IMR-90 (cell line): ENCODE results near the gene MYO5A. TPM values are rescaled to one million over a fixed set of nuclear protein-coding genes. Genes with fewer than 3 reads are reported as not detected.

Source experiments
- ATAC-seq: fragments of 200-7000 bp; cut with Tn5 transposase; 2 replicates; pipeline ENCODE4 v1.9.1; 2020; ENCODE audit warnings: low read depth, mild to moderate bottlenecking, moderate library complexity
- BruUV-seq: library from RNA; stranded (reverse); fragments of 400-500 nt; replicated peaks from 2 replicates; lab custom pipeline; 2021; lab: Mats Ljungman, UMichigan
- CTCF ChIA-PET: fragments of 300-600 bp; formaldehyde crosslinking; extraction: SDS; loops from one replicate; lab custom pipeline; 2021; ENCODE audit warnings: antibody characterized with exemption; lab: Yijun Ruan, JAX
- POLR2A ChIA-PET: fragments of 300-600 bp; sonication (Branson Sonifier 250); formaldehyde crosslinking; loops from one replicate; lab custom pipeline; 2022; ENCODE audit warnings: antibody characterized with exemption; ENCODE audit not compliant: unreplicated experiment; lab: Charles Lee
- DNase-seq: peaks from one replicate; pipeline ENCODE4 v3.0.0; 2013
- H2AFZ ChIP-seq: replicated peaks from 2 replicates; pipeline ENCODE3; 2013; ENCODE audit warnings: low read length, mild to moderate bottlenecking; ENCODE audit not compliant: poor library complexity
- H2AK5ac ChIP-seq: 2 replicates; pipeline ENCODE4 v1.6.1; 2013; ENCODE audit warnings: low read depth, low read length, inconsistent platforms
- H2AK9ac ChIP-seq: replicated peaks from 2 replicates; pipeline ENCODE3; 2013; ENCODE audit warnings: mild to moderate bottlenecking, low read depth, low read length, moderate library complexity; ENCODE audit not compliant: poor library complexity
- H2BK120ac ChIP-seq: 2 replicates; pipeline ENCODE4 v1.6.1; 2013; ENCODE audit warnings: low read depth, low read length, inconsistent platforms
- H2BK15ac ChIP-seq: 3 replicates; pipeline ENCODE4 v1.6.1; 2013; ENCODE audit warnings: low read depth, low read length, inconsistent platforms
- H2BK20ac ChIP-seq: 2 replicates; pipeline ENCODE4 v1.6.1; 2013; ENCODE audit warnings: low read depth, mild to moderate bottlenecking, inconsistent platforms, low read length, moderate library complexity
- H2BK5ac ChIP-seq: 2 replicates; pipeline ENCODE4 v1.6.1; 2013; ENCODE audit warnings: mild to moderate bottlenecking, low read depth, low read length, inconsistent platforms; ENCODE audit not compliant: poor library complexity, severe bottlenecking
- H3K14ac ChIP-seq: replicated peaks from 2 replicates; pipeline ENCODE4 v1.6.1; 2013; ENCODE audit warnings: low read depth, low read length, inconsistent platforms
- H3K18ac ChIP-seq: 2 replicates; pipeline ENCODE4 v1.6.1; 2013; ENCODE audit warnings: low read depth, low read length, control low read depth
- H3K23ac ChIP-seq: 2 replicates; pipeline ENCODE4 v1.6.1; 2013; ENCODE audit warnings: low read depth, low read length, inconsistent platforms
- H3K27ac ChIP-seq: 2 replicates; pipeline ENCODE4 v1.5.1; 2013; ENCODE audit warnings: mild to moderate bottlenecking, control low read depth, low read length; ENCODE audit not compliant: insufficient read depth
- H3K27me3 ChIP-seq: 2 replicates; pipeline ENCODE4 v1.6.1; 2013; ENCODE audit warnings: low read length; ENCODE audit not compliant: control insufficient read depth, insufficient read depth
- H3K36me3 ChIP-seq: 2 replicates; pipeline ENCODE4 v1.6.1; 2013; ENCODE audit warnings: low read length, mixed read lengths; ENCODE audit not compliant: control insufficient read depth, insufficient read depth
- H3K4ac ChIP-seq: 2 replicates; pipeline ENCODE4 v1.6.1; 2013; ENCODE audit warnings: low read depth, low read length, inconsistent platforms
- H3K4me1 ChIP-seq: 2 replicates; pipeline ENCODE4 v1.6.1; 2013; ENCODE audit warnings: low read length, mixed read lengths; ENCODE audit not compliant: control insufficient read depth, insufficient read depth
- H3K4me2 ChIP-seq: 2 replicates; pipeline ENCODE4 v1.6.1; 2013; ENCODE audit warnings: low read depth, mild to moderate bottlenecking, control low read depth, low read length, moderate library complexity
- H3K4me3 ChIP-seq: 2 replicates; pipeline ENCODE4 v1.5.1; 2013; ENCODE audit warnings: low read depth, mild to moderate bottlenecking, control low read depth, low read length, moderate library complexity; ENCODE audit not compliant: insufficient read depth
- H3K56ac ChIP-seq: 2 replicates; pipeline ENCODE4 v1.6.1; 2013; ENCODE audit warnings: low read length, inconsistent platforms; ENCODE audit not compliant: insufficient read depth; ENCODE audit errors: extremely low read depth
- H3K79me1 ChIP-seq, 2 experiments: 2 replicates each; pipeline ENCODE4 v1.6.1; 2013; ENCODE audit warnings: low read length in 2 of 2, inconsistent platforms in 1 of 2, low read depth in 1 of 2
- H3K9ac ChIP-seq: 2 replicates; pipeline ENCODE4 v1.6.1; 2013; ENCODE audit warnings: low read depth, low read length, control low read depth
- H3K9me1 ChIP-seq: 2 replicates; pipeline ENCODE4 v1.6.1; 2013; ENCODE audit warnings: low read length, inconsistent platforms; ENCODE audit not compliant: insufficient read depth
- H3K9me3 ChIP-seq: 2 replicates; pipeline ENCODE4 v1.6.1; 2013; ENCODE audit warnings: low read length; ENCODE audit not compliant: control insufficient read depth, insufficient read depth
- H4K20me1 ChIP-seq: 2 replicates; pipeline ENCODE4 v1.6.1; 2013; ENCODE audit warnings: low read length, inconsistent platforms; ENCODE audit not compliant: insufficient read depth
- H4K5ac ChIP-seq: 2 replicates; pipeline ENCODE4 v1.6.1; 2013; ENCODE audit warnings: mild to moderate bottlenecking, low read depth, low read length, control low read depth
- H4K8ac ChIP-seq, 2 experiments: 2 replicates each; pipeline ENCODE4 v1.6.1; 2013; ENCODE audit warnings: low read depth in 2 of 2, low read length in 2 of 2, control low read depth in 1 of 2, inconsistent platforms in 1 of 2
- H4K91ac ChIP-seq: 2 replicates; pipeline ENCODE4 v1.6.1; 2013; ENCODE audit warnings: low read depth, low read length, inconsistent platforms; ENCODE audit not compliant: insufficient read depth
- BHLHE40 ChIP-seq: fragments of 150-350 bp; IDR thresholded peaks from 2 replicates; pipeline ENCODE4 v1.6.1; 2016; ENCODE audit warnings: mild to moderate bottlenecking, low read depth, low read length
- CEBPB ChIP-seq: IDR thresholded peaks from 2 replicates; pipeline ENCODE4 v1.6.1; 2012; ENCODE audit warnings: low read depth, low read length, improper control_type of control experiment
- CHD1 ChIP-seq: IDR thresholded peaks from 2 replicates; pipeline ENCODE4 v1.6.1; 2012; ENCODE audit warnings: low read depth, low read length, improper control_type of control experiment
- CTCF ChIP-seq: conservative IDR thresholded peaks from 2 replicates; pipeline ENCODE4 v1.5.1; 2012; ENCODE audit warnings: mild to moderate bottlenecking, low read depth, low read length, improper control_type of control experiment
- ELK1 ChIP-seq: fragments of 150-350 bp; IDR thresholded peaks from 2 replicates; pipeline ENCODE4 v1.6.1; 2016; ENCODE audit warnings: low read depth, mild to moderate bottlenecking, low read length, moderate library complexity, borderline replicate concordance
- FOS ChIP-seq: fragments of 150-350 bp; IDR thresholded peaks from 2 replicates; pipeline ENCODE4 v1.6.1; 2016; ENCODE audit warnings: low read depth, low read length
- MAFK ChIP-seq: IDR thresholded peaks from 2 replicates; pipeline ENCODE4 v1.6.1; 2012; ENCODE audit warnings: low read depth, low read length, improper control_type of control experiment
- MAZ ChIP-seq: IDR thresholded peaks from 2 replicates; pipeline ENCODE4 v1.6.1; 2012; ENCODE audit warnings: low read depth, mild to moderate bottlenecking, low read length, improper control_type of control experiment, moderate library complexity, borderline replicate concordance
- MXI1 ChIP-seq: IDR thresholded peaks from 2 replicates; pipeline ENCODE4 v1.6.1; 2012; ENCODE audit warnings: low read depth, mild to moderate bottlenecking, low read length, moderate library complexity, borderline replicate concordance
- NFE2L2 ChIP-seq: fragments of 150-350 bp; IDR thresholded peaks from 2 replicates; pipeline ENCODE4 v1.6.1; 2016; ENCODE audit warnings: low read depth, mild to moderate bottlenecking, low read length
- RAD21 ChIP-seq: IDR thresholded peaks from 2 replicates; pipeline ENCODE4 v1.6.1; 2012; ENCODE audit warnings: low read length, improper control_type of control experiment
- RCOR1 ChIP-seq: IDR thresholded peaks from 2 replicates; pipeline ENCODE4 v1.6.1; 2012; ENCODE audit warnings: mild to moderate bottlenecking, low read length, improper control_type of control experiment; ENCODE audit not compliant: insufficient replicate concordance
- RFX5 ChIP-seq: IDR thresholded peaks from 2 replicates; pipeline ENCODE4 v1.8.0; 2012; ENCODE audit warnings: low read depth, mild to moderate bottlenecking, low read length, moderate library complexity
- SMC3 ChIP-seq: fragments of 150-350 bp; IDR thresholded peaks from 2 replicates; pipeline ENCODE4 v1.6.1; 2016; ENCODE audit warnings: low read depth, mild to moderate bottlenecking, antibody characterized with exemption, low read length, moderate library complexity
- USF2 ChIP-seq: fragments of 150-350 bp; IDR thresholded peaks from 2 replicates; pipeline ENCODE4 v1.6.1; 2017; ENCODE audit warnings: mild to moderate bottlenecking, antibody characterized with exemption, low read length, low read depth
- WGBS, 2 experiments: methylation state at CpG; one replicate each; pipeline versions ENCODE4 v1.1.5 to v1.1.7; 2013; ENCODE audit warnings: missing lambda C conversion rate in 2 of 2; ENCODE audit not compliant: insufficient read length in 1 of 2; ENCODE audit errors: extremely low coverage in 2 of 2; 5-methylcytosine and 5-hydroxymethylcytosine counted together
- dilution Hi-C: fragments of 300-500 bp; cut with HindIII; formaldehyde crosslinking; loops from one replicate; pipeline ENCODE4 v1.14.3; 2018; ENCODE audit warnings: low sequenced_read_pairs; ENCODE audit not compliant: unreplicated experiment
- in situ Hi-C: fragments of 300-500 bp; cut with MboI; formaldehyde crosslinking; loops from 3 replicates; pipeline ENCODE4 v1.14.3; 2019; ENCODE audit warnings: low sequenced_read_pairs, inconsistent platforms, mixed read lengths
- intact Hi-C: fragments of 100-400 bp; cut with micrococcal nuclease; formaldehyde crosslinking; loops from 2 replicates; pipeline ENCODE4 v1.10.0; 2022
- polyA plus RNA-seq, 3 experiments: library from polyadenylated mRNA; depleted of rRNA; stranded (reverse); fragments of >200 nt; gene quantifications; 2 replicates each; pipeline ENCODE4 v1.2.3, GENCODE V29; 2012; ENCODE audit warnings: low replicate concordance in 1 of 3
- total RNA-seq: library from RNA; depleted of rRNA; stranded (reverse); fragments of >200 nt; gene quantifications from 2 replicates; pipeline ENCODE4 v1.2.3, GENCODE V29; 2012

Gene MYO5A
- total and polyA plus RNA-seq, 2 of the 4 experiments (the other 2 are of a cell fraction): 19.4 to 69.2 TPM

GRCh38 chr15:52282418-52282817 is 246.3 kb downstream of the MYO5A start:
- CTCF ChIA-PET: no interaction called here

More at GRCh38 chr15:52282418-52282817, 246.3 kb downstream of the MYO5A start:
- no TSS peak for BruUV-seq
- H3K9me1 ChIP-seq: no peaks in the 10 kb centered on the region; the same call in 1 of the 2 replicates
- no peak overlapping the region for H3K4ac ChIP-seq
- H4K91ac ChIP-seq: no peak overlapping the region
- intact Hi-C loops: no loop called here
- no peak overlapping the region for H2BK20ac ChIP-seq
- dilution Hi-C loops: no loop called here
- TF ChIP-seq USF2 (no peak), BHLHE40 (no peak), NFE2L2 (no peak), MAFK (no peak), CHD1 (no peak), MXI1 (no peak), SMC3 (no peak), FOS (no peak), CTCF (no peak), RAD21 (no peak), MAZ (no peak), CEBPB (no peak), RCOR1 (no peak), RFX5 (no peak), ELK1 (no peak)
- H2AFZ ChIP-seq: peak overlapping the region; percentile 27
- no peak overlapping the region for H3K4me3 ChIP-seq
- in situ Hi-C loops: no loop called here
- H3K27me3 ChIP-seq: peaks cover 39% of the 10 kb centered on the region
- no peak overlapping the region for H2AK9ac ChIP-seq
- DNase-seq: no peak
- POLR2A ChIA-PET: no interaction called here
- H2BK5ac ChIP-seq: no peak overlapping the region
- no peak overlapping the region for H4K5ac ChIP-seq
- no peak overlapping the region for H2BK120ac ChIP-seq
- no peak overlapping the region for H2BK15ac ChIP-seq
- no peak overlapping the region for H2AK5ac ChIP-seq
- 59% methylated on average over 5 of the region's 14 CpGs; no CpG with 5 or more reads in 1 of the 2 experiments for WGBS, 2 experiments
- H3K9ac ChIP-seq: no peak overlapping the region
- H3K18ac ChIP-seq: no peak overlapping the region
- no peaks in the 10 kb centered on the region for H3K36me3 ChIP-seq
- no peak overlapping the region for H4K8ac ChIP-seq
- H3K27ac ChIP-seq: no peak overlapping the region
- H3K79me1 ChIP-seq: no peaks in the 10 kb centered on the region
- H3K4me1 ChIP-seq: no peaks in the 10 kb centered on the region
- no peak overlapping the region for H3K23ac ChIP-seq
- no peak overlapping the region for H3K4me2 ChIP-seq
- no peak overlapping the region for H3K14ac ChIP-seq
- H3K9me3 ChIP-seq: no peaks in the 10 kb centered on the region
- ATAC-seq: no peak
- H3K56ac ChIP-seq: no peak overlapping the region
- no peaks in the 10 kb centered on the region for H4K20me1 ChIP-seq
